ENCODE results near the gene SAFB2.

The SAFB2 gene

DNA sequence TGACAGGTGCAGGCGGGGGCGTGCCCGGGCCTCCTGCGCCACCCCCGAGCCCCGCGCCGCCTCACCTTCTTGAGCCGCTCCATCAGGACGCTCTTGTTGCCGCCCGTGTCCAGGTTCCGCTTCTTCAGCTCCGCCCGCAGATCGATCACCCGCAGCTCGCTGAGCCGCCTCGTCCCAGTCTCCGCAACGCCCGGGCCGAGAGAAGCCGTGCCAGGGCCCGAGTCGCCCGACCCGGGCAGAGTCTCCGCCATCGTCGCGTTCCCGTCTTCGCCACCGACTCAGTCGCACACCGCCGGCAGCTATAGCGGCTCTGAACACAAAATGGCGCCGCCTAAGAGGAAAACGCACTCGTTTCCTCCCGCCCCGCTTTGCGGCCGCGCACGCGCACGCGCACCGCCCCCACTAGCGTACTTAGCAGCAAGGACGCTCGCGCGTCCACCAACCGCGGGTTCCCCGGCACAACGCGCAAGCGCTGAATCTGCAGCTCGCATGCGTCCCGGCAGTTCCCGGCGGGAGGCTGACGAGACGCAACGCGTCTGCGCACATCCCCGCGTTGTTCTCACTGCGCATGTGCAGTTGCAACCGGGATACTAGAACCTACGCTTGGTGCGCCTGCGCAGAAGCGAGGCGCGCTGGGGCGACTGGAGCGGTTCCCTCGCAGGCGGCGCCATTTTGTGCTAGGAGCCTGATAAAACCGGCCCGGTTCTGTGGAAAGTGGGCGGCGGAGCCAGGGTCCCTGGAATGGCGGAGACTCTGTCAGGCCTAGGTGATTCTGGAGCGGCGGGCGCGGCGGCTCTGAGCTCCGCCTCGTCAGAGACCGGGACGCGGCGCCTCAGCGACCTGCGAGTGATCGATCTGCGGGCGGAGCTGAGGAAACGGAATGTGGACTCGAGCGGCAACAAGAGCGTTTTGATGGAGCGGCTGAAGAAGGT lies at the start of gene SAFB2, which contains the start of gene SAFB:
Gene SAFB2, minus strand, starts transcription at position 312 of the 932 bp plus-strand sequence. Its CDS starts 61 bp downstream, at position 251.
Gene SAFB, plus strand, starts transcription at position 619 of the 932 bp plus-strand sequence. Its CDS starts 123 bp downstream, at position 742.
- peak; percentile 100 for DNase-seq

GRCh38 chr19:5671600-5671999 lies 49.0 kb upstream of the SAFB2 start:
- DNase-seq = no peak

DNA sequence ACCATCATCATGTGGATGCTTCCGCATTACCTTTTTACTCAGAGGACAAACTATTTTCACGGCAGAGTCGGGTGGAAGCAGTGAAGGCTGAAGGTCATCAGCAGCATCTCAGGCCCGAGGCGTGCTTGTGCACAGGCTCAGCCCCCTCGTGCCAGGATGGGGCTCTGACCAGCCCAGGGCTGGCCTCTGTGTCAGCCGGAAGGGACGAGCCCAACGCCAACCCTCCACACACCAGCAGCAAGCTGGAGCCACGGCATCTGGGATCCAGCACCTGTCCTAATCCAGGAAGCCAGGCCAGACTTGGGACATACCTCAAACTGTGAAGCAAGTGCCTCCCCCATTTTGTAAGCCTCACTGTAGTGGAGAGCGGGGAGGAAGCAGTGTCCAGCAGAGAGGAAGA lies 46.6 kb upstream of the SAFB2 start:
- no peak for DNase-seq

GRCh38 chr19:5667751-5668271 lies 45.2 kb upstream of the SAFB2 start:
- DNase-seq = no peak

- DNase-seq = no peak
Observed at GRCh38 chr19:5666921-5667610, 44.5 kb upstream of the SAFB2 start.

DNA sequence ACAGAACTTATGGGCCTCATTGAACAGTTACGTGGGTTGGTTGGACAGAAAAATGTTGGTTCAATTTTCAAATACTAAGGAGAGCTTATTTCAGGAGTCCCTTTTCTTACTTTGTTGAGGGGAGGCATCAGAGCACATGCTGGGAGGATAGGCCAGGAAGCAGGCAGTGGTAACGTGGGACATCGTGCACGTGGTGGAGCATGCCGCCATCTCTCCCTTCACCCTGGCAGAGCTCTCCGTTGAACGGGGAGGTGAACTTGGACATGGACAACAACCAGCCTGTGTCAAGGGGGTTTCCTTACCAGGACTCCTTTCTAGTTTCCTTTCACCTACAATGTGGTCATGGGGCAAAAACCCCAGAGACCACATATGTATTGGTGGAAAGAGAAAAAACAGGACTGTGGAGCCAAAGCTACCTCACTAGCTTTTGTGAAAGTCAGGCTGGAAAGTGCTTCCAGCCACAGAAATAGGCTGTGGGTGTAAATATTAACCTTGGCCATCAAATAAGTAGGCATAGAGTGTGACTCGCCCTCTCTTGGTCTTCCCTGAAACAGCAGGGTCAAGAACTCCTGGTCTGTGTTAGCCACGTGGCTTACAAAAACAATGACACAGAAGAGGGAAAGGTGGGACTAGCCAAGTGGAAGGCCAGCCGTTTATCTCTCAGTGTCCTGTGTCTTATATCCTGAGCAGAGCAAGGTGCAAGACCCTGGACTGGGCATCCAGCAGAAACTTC lies 43.4 kb upstream of the SAFB2 start:
- DNase-seq = no peak

- DNase-seq = no peak
Observed at GRCh38 chr19:5664515-5664914, 41.9 kb upstream of the SAFB2 start.

GRCh38 chr19:5663904-5664303 lies 41.3 kb upstream of the SAFB2 start:
- no peak for DNase-seq

GRCh38 chr19:5661483-5661882 lies 38.9 kb upstream of the SAFB2 start:
- DNase-seq = no peak

DNA sequence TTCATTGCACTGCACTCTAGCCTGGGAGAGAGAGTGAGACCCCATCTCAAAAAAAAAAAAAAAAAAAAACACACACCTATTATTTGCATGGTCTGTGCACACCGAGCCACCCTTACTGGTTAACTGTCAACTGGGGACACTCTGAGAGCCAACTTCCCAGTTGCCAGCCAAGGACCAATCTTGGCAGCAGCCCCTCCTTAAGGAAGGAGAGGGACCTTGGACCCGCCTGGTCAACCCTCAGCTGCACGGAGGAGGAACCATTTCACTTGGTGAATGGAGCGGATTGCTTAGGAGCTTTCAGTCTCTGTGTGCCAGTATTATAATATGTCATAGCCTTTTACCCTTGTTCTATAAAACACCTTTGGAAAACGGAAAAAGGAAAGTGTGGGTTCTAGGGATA lies 32.8 kb upstream of the SAFB2 start:
- no peak for DNase-seq

DNA sequence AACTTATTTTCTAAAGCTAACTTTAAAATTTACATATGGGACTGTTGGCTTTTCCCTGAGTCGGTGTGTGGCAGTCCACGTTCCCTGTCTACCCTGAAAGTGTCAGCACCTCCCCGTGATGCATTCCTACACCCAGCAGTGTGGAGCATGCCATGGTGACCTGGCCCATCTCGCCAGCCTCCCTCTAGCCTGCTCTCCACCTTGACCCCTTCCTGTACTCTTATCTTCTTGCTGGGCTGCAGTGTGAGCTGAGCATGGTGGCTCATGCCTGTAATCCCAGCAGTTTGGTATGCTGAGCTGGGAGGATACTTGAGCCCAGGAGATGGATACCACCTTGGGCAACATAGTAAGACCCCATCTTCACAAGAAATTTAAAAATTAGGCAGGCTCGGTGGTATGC lies 32.4 kb upstream of the SAFB2 start:
- no peak for DNase-seq

DNA sequence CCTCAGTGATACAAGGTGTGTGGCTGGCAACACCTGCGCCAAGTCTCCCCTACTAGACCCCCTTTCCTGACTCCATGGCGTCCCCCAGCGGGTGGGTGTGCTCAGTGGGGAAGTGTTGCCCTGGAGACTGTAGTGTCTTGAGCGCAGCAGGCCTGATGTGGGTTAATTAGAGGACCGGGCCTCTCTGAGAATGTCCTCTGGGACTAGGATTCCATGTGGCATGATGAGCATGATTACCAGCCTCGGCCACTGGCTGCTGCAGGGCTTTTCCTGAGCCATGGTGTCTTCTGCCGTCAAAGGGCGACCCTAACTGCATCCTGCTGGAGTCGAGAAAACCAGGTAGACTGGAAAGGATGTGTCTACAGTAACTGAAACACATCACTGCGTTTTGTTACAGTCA lies 29.7 kb upstream of the SAFB2 start:
- no peak for DNase-seq

GRCh38 chr19:5651361-5651760 lies 28.8 kb upstream of the SAFB2 start:
- no peak for DNase-seq

DNA sequence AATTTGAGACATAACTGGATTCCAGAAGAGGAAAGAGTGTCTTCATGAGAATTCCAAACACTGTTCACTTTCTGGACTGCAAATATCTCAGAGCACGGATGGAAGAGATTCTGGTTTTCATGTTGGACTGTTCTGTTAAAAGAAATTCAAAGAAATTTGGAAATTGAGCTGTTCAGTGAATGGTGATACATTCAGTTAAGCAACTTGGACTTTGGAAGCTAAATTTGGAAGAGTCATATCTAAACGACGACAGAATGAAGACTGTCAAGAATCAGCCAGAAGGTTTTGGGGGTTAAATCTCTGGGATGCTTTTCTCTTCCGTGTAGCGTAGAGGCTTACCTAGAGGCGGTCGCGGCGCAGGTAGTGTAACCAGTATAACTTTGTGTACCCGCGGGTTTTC lies 25.9 kb upstream of the SAFB2 start:
- no peak for DNase-seq

- DNase-seq = no peak
Observed at GRCh38 chr19:5646703-5647102, 24.1 kb upstream of the SAFB2 start.

- no peak for DNase-seq
Observed at GRCh38 chr19:5645409-5645808, 22.8 kb upstream of the SAFB2 start.

DNA sequence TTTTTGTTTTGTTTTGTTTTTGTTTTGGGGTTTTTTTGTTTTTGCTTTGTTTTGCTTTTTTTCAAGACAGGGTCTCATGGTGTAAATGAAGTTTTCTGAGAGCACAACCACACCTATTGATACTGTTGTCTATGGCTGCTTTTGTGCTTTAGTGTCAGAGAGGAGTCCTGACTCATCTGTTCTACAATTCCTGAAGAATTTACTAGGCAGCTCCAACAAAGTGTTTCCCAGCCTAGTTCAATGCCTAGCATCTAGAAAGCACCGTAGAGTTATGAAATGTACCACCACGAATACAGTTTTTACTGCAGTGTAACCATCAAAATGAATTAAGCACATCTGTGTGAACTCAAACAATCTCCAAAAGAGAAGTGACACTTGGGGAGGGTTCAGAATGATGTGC lies 21.5 kb upstream of the SAFB2 start:
- DNase-seq = no peak

- no peak for DNase-seq
Observed at GRCh38 chr19:5643060-5643459, 20.5 kb upstream of the SAFB2 start.

DNA sequence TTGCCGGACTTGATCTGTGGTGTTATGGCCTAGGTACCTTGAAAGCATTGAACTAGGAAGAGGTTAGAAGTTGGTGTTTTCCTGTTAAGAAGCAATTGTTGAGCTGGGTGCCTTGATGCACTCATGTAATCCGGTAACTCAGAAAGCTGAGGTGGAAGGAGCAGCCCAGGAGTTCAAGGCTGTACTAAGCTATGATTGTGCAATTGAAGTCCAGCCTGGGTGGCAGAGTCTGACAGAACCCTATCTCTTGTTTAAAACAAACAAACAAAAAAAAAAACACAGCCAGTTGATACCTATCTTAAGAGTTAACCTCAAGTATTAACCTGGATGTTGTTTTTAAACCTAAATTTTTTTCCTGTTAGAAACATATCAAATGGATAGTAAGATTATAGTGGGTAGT lies 19.6 kb upstream of the SAFB2 start:
- DNase-seq = no peak

GRCh38 chr19:5641171-5641570 lies 18.6 kb upstream of the SAFB2 start:
- DNase-seq = no peak

GRCh38 chr19:5637971-5638370 lies 15.4 kb upstream of the SAFB2 start:
- no peak for DNase-seq

DNA sequence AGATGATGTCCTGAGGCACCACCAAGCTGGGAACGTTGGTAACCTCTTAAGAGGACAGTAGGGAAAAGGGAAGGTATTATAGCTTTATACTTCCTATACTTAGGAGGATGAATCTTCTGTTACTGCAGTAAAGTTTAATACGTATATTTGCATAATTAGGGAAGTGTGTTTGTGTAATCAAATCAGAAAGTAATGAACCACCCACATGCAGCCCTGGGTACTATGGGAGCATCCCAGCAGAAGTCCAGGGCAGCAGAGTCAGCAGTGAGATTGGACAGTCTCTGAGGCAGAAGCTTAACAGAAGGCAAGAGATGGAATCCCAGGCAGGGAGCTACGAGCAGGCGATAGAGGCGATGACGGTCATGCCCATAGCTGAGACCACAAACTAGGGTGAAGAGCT lies 12.9 kb upstream of the SAFB2 start:
- DNase-seq = no peak

GRCh38 chr19:5632657-5633056 lies 10.1 kb upstream of the SAFB2 start:
- DNase-seq = no peak

Measured in activated CD4-positive, alpha-beta T cell treated with anti-CD3 and anti-CD28 coated beads for 1 hour (primary cell).